HG02678 (cell line): ENCODE data around the gene GOLGA1.
"Not testable (repeated sequence)": the region's sequence is repeated elsewhere in the genome, so short reads cannot be mapped to it uniquely, and the experiment has no call there.

Source experiments
- ATAC-seq: cut with Tn5 transposase; IDR thresholded peaks from one replicate; pipeline ENCODE4 v1.9.1; 2021; ENCODE audit warnings: mild to moderate bottlenecking, moderate library complexity; ENCODE audit not compliant: unreplicated experiment

GOLGA1 gene

DNA sequence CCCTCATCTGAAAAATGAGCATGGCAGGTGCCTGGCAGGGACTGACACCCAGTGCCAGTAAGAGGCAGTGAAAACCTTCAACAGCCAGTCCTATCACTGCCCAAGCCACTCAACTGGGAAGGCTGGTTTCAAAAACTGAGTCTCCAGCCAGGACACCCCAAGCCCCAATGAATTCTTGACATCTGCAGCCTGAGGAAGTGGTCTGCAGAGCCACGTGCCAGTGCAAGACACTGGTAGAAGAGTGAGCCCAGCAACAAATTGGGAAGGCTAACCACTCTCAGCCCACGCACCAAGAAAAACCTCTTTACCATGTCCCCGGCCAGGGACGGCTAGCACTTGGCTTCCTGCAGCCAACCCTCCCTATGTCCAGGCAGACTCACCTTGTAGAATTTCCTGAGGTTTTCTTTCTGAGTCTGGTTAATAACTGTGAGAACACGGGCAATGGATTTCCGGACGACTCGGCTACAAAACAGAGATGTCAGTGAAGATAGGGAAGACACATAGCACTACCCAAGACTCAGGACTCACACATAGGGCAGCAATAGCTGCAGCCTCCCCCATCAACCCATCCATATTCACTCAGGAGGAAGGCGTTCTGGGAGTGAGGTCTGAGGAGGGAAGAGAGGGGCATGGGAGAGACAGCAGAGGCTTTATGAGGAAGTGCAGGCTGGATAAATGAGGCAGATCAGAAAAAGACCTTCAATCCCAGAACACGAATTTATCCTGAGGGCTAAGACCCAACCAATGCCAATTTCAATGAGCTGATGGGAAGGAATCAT is 80.9 kb downstream of the GOLGA1 start:
- ATAC-seq: no peak

DNA sequence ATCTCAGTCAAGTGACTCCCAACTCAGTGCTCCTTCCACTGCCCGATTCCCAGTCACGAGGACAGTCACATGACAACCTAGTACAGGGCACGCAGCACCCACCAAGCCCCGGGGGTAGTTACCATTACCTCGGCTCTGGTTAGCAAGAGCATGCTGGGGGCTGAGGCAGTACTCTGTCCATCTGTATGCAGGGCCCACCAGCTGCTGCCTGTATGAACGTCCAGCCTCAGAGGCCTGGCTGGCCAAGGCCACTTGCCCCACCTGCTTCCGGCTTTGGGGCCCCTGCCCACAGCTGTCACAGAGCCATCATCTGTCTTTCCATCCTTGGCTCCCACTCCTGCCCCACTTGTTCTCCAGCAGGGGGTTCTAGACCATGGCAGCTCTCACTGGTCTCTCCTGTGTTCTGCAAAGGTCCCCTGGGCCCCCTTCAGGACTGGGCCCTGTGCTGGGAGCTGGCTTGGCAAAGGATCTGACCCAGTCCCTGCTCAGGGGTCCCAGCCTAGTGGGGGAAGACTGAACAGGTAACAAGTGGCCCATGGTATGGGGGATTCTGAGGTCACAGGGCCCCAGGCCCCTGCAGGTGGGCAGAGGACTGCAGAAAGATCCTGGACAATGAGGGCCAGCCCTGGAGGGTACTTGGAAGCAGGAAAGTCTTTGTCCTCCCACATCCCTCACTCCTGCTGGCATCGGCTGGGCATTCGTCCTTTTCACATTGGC is 82.4 kb downstream of the GOLGA1 start:
- no peak for ATAC-seq

DNA sequence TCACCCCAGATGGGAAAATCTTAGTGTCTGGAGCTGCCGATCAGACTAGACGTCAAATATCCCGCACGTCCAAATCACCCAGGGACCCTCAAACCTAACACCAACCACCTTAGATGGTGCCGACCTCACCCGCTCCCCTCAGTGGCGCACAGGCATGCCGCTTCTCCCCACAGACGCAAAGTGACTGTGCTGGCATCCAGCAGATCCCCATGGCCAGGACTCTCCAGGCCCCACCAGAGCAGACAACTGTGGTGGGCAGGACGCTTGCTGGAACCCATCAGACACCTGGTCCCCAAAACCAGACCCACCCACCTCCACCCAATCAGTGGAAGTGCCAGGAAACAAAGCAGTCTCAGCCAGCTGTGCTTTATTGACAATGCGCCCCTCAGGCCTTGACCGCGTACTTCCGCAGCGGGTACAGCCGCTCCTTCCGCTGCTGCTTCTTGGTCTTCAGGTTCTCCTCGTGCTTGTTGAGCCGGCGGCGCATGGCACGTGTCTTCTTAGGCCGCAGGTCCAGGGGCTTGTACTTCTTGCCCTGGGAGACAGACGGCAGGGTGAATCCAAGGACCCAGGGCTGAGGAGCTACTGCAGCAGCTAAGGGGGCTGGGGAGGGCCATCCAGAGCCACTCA is 83.2 kb downstream of the GOLGA1 start:
- ATAC-seq: no peak

DNA sequence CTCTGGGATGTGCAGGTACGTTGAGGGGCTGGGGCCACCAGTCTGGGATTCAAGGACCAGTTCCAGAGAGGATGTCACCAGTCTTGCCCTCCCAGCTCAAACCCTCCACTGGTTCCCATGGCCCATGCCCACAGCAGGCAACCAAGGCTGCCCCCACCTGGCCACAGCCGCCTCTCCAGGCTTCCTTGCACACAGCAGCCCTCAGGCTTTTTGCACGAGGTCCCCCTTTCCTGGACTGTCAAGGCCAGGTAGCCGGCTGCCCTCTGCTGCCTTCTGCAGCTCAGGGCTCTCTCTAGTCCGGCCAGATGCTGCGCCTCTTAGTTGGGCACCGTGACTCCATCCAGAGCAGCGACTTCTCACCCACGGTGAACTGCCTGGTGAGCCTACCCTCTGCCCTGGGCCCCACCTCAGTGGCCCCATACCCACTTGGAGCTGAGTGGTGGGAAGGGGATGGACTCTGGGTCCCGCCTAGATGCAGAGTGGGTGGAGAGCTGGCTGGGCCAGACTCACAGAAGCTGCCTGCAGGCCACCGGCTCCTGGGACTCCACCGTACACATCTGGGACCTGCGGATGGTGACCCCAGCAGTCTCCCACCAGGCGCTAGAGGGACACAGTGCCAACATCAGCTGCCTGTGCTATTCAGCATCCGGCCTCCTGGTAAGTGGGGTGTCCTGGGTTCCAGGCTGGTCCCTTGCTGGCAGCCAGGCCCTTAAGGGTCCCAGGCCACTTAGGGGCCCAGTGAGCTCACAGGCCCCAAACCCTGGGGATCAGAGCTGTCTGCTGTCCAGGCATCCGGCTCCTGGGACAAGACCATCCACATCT is 84.7 kb downstream of the GOLGA1 start:
- ATAC-seq: no peak

DNA sequence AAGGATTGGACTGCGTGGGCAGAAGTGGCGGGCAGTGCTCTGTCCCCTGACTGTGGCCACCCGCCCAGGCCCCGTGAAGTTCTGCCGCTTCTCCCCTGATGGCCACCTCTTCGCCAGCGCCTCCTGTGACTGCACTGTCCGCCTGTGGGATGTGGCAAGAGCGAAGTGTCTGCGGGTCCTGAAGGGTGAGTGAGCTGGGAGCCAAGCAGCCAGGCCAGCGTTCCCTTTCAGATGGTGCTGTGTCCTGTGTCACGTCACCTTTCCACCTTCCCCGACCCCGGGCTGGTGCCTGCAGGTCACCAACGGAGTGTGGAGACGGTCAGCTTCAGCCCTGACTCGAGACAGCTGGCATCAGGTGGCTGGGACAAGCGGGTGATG is 85.3 kb downstream of the GOLGA1 start:
- ATAC-seq: no peak

DNA sequence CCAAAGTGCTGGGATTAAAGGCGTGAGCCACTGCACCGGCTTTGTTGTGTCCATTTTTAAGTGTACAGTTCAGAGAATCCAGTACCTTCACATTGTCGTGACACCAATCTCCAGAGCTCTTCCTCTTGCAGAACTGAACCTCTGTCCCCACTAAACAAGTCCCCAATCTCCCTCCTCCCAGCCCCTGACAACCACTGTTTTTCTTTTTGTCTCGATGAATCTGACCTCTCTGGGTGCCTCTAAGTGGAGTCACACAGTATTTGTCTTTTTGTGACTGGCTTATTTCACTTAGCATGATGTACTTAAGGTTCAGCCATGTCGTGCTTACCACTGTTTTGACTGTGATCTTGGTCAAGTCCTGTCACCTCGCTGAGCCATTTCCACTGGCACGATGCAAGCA is 86.1 kb downstream of the GOLGA1 start:
- ATAC-seq: no peak

DNA sequence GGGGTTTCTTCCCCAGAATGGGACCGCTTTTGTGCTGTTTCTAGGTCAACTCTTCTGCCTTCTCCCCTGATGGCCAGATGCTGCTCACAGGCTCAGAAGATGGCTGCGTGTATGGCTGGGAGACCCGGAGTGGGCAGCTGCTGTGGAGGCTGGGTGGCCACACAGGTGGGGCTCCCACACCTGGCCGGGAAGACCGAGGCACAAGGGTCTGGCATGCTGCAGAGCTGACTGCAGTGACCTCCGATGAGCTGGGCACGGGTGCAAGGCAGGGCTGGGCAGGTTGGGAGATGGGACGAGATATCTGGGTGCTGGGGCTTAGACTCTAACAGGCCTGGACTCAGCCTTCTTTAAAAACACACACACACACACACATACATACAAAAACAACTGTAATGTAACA is 86.7 kb downstream of the GOLGA1 start:
- no peak for ATAC-seq

DNA sequence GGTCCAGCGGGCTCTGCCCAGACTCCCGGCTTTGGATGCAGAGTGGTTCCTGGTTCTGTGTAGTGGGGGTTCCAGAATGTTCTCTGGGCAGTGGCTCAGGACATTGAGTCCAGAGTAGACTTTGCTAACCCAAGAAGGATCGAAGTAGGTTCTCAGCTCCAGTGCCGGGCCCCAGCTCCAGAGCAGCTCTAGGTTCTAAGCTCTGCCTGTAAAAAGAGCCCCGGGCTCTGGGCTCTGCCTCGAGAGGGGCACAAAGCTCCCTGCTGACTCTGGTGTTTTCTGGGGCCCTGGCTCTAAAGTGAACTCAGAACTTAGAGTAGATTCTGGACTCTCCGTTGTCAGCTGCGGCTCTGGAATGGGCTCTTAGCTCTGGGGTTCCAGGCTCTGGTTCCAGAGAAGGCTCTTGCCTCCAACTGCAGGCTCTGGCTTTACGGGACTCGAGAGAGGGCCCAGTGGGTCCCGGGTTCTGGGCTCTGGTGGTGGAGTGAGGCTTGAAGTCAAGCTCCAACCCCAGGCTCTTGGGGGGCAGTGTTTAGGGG is 87.2 kb downstream of the GOLGA1 start:
- no peak for ATAC-seq

DNA sequence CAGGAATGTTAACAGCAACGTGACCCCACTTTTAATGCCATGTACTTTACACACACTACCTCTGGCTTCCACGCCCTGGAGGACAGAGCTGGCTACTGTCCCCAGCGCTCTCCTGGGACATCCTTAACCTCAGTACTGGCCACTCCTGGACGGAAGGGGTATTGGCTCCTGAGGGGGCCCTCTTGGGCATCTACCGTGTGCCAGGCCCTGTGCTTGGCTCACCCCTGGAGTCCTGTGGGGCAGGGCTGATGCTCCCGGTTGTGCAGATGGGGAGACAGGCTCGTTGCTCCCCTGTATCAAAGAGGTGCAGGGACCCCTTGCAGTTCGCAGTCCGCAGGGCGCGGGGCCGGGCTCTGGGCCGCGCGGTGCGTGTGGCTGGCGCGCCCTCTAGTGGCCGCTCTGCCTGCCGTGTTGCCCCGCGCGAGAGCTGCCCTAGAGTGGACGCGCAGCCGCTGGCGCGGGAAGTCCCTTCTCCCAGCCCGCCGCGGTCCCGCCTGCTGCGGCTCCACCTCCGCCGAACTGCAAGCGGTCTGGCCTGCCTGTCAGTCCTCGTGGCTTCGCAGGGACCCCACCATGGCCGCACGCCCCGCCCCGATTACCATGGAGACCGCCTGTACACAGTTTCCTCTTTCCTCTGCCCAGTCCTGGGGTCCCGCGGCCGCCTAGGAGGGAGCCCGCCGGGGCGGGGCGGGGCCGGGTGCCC is 87.9 kb downstream of the GOLGA1 start, which contains the start of gene WDR38:
Gene WDR38 (plus strand): TSS at position 632 of the 703 bp plus-strand sequence. CDS start 72 bp downstream, outside the sequence.
- peak; percentile 79 for ATAC-seq

DNA sequence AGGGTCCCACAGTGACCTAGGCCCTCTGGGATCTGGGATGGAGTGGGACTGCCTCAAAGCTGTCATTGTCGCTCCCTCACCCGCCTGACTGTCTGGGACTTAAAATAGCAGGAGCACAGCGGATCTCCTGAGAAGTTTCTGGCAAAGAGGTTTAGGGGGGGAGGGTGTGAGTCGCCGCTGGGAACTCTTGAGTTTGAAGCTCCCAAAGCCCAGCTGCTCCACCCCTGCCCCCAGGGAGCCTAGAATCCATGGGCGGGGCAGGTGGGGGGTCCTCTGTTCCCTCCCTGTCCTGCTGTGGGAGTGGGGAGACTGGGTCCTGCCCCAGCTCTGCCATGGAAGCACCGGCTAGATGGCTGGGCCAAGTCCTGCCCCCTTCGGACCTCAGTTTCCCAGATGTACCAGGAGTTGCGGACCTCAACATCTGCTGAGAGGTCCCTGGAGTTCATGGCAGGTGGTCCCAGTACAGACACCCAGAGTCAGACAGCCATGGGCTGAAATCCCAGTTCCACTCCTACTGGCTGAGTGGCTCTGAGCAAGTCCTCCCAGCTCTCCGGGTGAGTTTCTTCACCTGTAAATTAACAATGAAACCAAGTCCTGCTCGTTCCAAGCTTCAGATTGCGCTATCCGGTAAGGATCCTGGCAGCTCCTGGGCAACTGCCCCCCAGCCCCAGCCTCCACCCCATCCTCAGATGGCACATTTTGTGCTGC is 88.6 kb downstream of the GOLGA1 start:
- no peak for ATAC-seq

DNA sequence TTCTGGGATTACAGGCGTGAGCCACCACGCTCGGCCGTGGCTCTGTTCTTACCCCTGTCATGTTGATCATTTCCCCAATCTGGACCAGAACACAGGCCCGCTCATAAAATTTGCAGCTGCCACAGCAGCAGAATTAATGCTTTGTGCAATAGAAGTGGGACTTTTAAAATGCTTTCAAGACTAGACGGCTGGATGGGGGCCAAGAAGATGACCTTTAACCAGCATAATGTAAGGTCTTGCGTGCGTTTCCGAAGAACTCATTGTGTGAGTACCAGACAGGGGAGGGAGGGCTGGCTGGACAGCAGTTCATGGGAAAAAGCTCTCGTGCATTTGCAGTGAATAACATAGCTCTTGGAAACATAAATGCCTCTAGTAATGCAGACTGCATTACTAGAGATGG is 91.1 kb downstream of the GOLGA1 start:
- ATAC-seq: no peak

DNA sequence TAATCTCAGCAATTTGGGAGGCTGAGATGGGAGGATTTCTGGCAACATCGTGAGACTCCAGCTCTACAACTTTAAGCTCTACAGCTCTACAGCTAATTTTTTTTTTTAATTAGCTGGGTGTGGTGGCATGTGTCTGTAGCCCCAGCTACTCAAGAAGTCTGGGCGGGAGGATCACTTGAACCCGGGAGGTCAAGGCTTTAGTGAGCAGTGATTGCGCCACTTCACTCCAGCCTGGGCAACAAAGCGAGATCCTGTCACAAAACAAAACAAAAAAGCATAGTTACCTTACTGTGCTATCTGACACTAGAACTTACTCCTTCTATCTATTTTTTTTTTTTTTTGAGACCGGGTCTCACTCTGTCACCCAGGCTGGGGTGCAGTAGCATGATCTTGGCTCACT is 93.9 kb downstream of the GOLGA1 start:
- no peak for ATAC-seq

DNA sequence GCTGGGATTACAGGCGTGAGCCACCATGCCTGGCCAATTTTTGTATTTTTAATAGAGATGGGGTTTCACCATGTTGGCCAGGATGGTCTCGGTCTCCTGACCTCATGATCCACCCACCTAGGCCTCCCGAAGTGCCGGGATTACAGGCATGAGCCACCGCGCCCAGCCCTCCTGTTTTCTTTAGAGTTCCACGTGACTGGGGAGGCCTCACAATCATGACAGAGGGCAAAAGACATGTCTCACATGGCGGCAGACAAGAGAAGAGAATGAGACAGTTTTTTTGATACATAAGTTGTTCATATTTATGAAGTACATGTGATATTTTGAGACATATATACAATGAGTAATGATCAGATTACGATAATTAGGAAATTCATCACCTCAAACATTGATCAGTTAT is 94.4 kb downstream of the GOLGA1 start:
- not testable (repeated sequence) for ATAC-seq

DNA sequence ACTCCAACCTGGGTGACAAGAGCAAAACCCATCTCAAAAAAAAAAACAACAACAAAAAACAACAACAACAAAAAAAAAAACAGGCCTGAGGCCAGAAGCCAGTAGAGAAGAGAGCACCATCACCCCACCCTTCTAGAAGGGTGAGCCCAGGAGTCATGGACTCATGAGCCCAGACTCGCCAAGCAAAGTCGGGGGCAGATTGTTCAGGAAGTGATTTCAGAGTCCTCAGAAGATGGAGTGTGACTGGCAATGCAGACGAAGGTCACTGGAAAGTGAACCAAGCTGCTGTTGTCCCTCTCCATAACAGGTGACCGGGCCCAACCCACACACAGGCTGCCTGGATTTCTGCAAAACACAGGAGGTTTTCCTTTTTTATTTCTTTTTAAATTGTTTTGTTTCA is 96.6 kb downstream of the GOLGA1 start:
- ATAC-seq: no peak

DNA sequence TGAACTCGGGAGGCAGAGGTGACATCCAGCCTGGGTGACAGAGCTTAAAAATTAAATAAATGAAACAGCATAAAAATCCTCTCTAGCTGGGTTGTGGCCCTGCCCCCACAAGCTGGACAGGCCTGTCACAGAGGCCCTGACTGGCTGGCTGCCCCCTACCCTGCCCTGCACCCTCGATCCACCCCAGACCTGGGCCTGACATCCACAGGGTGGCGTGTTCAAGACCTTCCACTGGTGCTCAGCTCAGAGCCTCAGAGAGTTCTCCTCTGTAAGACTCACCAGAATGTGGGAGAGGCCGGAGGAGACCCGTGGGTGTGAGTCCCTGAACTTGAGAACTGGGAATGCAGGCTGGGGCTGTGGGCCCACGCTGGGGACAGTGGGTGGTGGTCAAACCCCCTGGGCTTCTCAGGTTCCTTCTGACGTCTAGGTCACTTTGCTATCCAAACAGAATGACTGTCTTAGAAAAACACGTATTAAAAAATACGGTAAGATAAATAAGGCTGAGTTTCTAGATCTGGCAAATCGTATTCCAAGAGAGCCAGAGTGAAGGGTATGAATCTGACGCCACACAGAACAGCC is 97.3 kb downstream of the GOLGA1 start:
- no peak for ATAC-seq

DNA sequence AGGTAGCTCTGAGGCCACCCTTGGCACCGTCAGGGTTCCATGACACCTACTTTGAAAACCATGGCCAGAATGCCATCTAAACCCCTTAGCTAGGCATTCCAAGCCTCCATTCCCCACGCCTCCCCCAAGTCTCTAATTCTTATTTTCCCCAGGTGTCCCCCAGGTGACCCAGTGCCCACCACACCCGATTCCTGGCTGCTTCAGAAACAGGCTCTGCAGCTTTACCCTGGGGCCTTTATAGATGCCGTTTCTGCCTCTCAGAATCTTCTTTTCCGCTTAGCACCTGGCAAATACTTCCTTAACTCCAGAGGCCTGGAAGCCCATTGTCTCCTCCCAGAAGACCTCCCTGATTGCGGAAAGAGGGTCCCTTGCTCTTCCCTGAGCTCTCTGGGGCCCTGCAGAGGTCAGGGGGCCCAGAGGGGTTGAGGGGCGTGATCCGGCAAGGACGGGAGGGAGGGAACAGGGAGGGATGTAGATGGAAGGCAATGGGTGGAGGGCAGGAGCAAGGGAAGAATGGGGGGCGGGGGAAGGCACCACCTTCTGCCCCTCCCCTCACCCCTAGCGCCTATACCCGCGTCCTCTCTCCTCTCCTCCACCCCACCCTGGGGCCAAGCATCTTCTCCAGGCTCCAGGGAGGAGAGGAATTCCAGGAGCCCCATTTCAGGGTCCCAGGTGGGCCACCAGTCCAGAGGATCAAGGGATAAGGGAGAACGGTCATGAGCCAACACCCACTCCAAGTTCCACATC is 99.6 kb downstream of the GOLGA1 start:
- no peak for ATAC-seq

DNA sequence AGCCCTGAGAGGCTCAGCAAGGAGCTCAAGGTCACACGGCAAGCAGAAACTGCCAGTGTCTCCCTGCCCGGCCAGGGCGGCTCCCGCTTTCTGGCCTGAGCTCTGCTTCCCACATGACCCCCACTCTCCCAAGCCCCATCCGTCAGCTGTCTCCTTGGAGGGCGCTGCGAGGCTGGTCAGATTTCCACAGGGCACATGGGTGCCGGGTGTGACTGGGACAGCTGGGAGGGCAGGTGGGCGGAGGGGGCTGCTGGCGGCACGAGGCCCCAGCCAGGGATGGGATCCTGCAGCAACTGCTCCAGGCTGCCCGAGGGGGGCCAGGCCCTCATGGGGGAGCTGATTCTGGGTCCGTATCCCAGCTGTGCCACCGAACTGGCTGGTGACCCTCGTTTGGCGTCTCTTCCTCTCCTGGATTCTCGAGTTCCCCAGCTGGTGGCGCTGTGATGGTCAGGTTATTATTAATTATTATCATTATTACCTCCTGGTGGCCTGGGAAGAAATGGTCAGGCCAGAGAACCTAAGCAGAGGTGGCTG is 100.5 kb downstream of the GOLGA1 start:
- no peak for ATAC-seq

DNA sequence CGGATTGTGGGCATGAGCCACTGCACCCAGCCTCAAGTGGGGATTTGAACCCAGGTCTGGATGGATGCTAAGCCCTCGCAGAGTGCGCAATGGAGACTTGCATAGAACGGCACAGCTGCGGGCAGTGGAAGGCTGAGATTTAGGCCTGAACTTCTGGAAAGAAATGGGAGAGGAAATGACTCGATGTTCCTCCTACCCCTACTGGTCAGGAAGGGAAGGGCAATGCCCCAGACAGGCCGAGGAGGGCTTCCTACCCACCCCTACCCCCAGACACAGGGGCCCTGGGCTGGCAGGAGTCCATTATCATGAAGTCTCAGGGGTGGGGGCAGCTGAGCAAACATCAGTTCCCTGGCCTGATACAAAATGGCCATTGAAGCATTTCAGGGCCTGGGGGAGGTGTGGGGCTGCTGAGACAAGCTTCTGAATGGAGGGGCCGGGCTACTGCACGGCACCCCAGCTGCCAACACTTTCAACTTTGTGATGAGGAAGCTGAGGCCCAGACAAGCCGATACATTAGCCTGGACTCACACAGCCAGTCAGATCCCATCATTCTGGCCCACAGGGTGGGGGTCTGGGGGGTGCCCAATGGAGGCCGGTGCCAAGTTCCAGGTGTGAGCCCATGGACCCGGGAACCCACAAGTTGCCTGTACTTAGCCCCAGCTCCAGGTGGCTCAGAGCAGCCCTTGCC is 101.1 kb downstream of the GOLGA1 start:
- ATAC-seq: no peak
